A673 (cell line): ENCODE measurements around the gene FBXO21. TPM values are rescaled to one million over a fixed set of nuclear protein-coding genes. Genes with fewer than 3 reads are reported as not detected.
A peak's percentile ranks its signal among the peaks of the same experiment; 100 is the strongest.

Source experiments
- BruUV-seq: library from RNA; stranded (reverse); fragments of 400-500 nt; replicated peaks from 2 replicates; lab custom pipeline; 2021; lab: Mats Ljungman, UMichigan
- CTCF ChIA-PET: fragments of 300-600 bp; sonication (Branson Sonifier 250); formaldehyde crosslinking; loops from one replicate; lab custom pipeline; 2022; ENCODE audit warnings: antibody characterized with exemption; lab: Charles Lee
- POLR2A ChIA-PET: fragments of 300-600 bp; sonication (Branson Sonifier 250); formaldehyde crosslinking; loops from one replicate; lab custom pipeline; 2022; ENCODE audit warnings: antibody characterized with exemption; ENCODE audit not compliant: low non-redundant PET; lab: Charles Lee
- DNase-seq: peaks from one replicate; pipeline ENCODE4 v3.0.0-alpha.2; 2015; ENCODE audit warnings: low spot score
- H3K27ac ChIP-seq: fragments of 200-600 bp; sonication (generic); 2 replicates; pipeline ENCODE4 v1.5.1; 2016; ENCODE audit warnings: mixed run types, low read depth, mild to moderate bottlenecking, mixed read lengths, antibody characterized with exemption, low read length; ENCODE audit not compliant: poor library complexity, severe bottlenecking
- H3K27me3 ChIP-seq: fragments of 200-600 bp; sonication (generic); replicated peaks from 2 replicates; pipeline ENCODE4 v1.6.1; 2017; ENCODE audit warnings: mixed run types, low read depth, mild to moderate bottlenecking, mixed read lengths, antibody characterized with exemption, low read length; ENCODE audit not compliant: insufficient read depth, poor library complexity
- H3K36me3 ChIP-seq: fragments of 200-600 bp; sonication (generic); 2 replicates; pipeline ENCODE4 v1.6.1; 2016; ENCODE audit warnings: mixed run types, mild to moderate bottlenecking, mixed read lengths, antibody characterized with exemption, low read length; ENCODE audit not compliant: insufficient read depth, poor library complexity, severe bottlenecking
- H3K4me1 ChIP-seq: fragments of 200-600 bp; sonication (generic); 2 replicates; pipeline ENCODE4 v1.6.1; 2017; ENCODE audit warnings: mixed run types, mild to moderate bottlenecking, mixed read lengths, antibody characterized with exemption, low read length; ENCODE audit not compliant: insufficient read depth, poor library complexity, severe bottlenecking
- H3K4me3 ChIP-seq: fragments of 200-600 bp; sonication (generic); 2 replicates; pipeline ENCODE4 v1.5.1; 2016; ENCODE audit warnings: low read depth, mixed run types, mild to moderate bottlenecking, mixed read lengths, low read length; ENCODE audit not compliant: poor library complexity, severe bottlenecking
- H3K9me3 ChIP-seq: fragments of 200-600 bp; sonication (generic); 2 replicates; pipeline ENCODE4 v1.6.1; 2016; ENCODE audit warnings: mixed run types, low read depth, mild to moderate bottlenecking, mixed read lengths, antibody characterized with exemption, low read length; ENCODE audit not compliant: poor library complexity, severe bottlenecking
- CTCF ChIP-seq: fragments of 300-800, 200-600 bp; sonication (generic); conservative IDR thresholded peaks from 2 replicates; pipeline ENCODE4 v1.5.1; 2017; ENCODE audit warnings: low read depth, mild to moderate bottlenecking, antibody characterized with exemption, low read length, moderate library complexity, mixed read lengths
- EZH2 ChIP-seq: fragments of 200-600 bp; sonication (generic); IDR thresholded peaks from 2 replicates; pipeline ENCODE4 v1.6.1; 2017; ENCODE audit warnings: borderline replicate concordance, low read depth, mild to moderate bottlenecking, mixed read lengths, antibody characterized with exemption, low read length; ENCODE audit not compliant: poor library complexity, severe bottlenecking
- intact Hi-C: fragments of 100-400 bp; cut with micrococcal nuclease; formaldehyde crosslinking; loops from one replicate; pipeline ENCODE4 v1.10.0; 2022; ENCODE audit not compliant: unreplicated experiment
- total RNA-seq: library from RNA; stranded (reverse); gene quantifications from 2 replicates; pipeline ENCODE4 v1.2.3, GENCODE V29; 2021

Gene FBXO21
- total RNA-seq, 1 experiment from 2014 or later, result 45.4 TPM

GRCh38 chr12:117189725-117190209 lies 503 bp downstream of the FBXO21 start:
- ChIA-PET CTCF (no interaction called here), POLR2A (no interaction called here)
- Histone ChIP-seq H3K27ac (peak overlapping the region; percentile 49), H3K36me3 (peaks cover 12% of the 10 kb centered on the region), H3K4me3 (peak overlapping the region; percentile 87), H3K4me1 (no peaks in the 10 kb centered on the region), H3K27me3 (peaks cover 3% of the 10 kb centered on the region), H3K9me3 (no peaks in the 10 kb centered on the region)
- intact Hi-C loops, result no loop called here
- DNase-seq, result peak; percentile 56
- no TSS peak for BruUV-seq
- TF ChIP-seq EZH2, result no peak
- TF ChIP-seq CTCF, result no peak

GRCh38 chr12:117188961-117189724 lies 1.1 kb downstream of the FBXO21 start:
- peak overlapping the region; percentile 49 for H3K27ac ChIP-seq
- POLR2A ChIA-PET, result no interaction called here

GRCh38 chr12:117188121-117188665 lies 2.1 kb downstream of the FBXO21 start:
- Histone ChIP-seq H3K4me3 (no peak overlapping the region), H3K27ac (no peak overlapping the region), H3K36me3 (peaks cover 28% of the 10 kb centered on the region), H3K9me3 (no peaks in the 10 kb centered on the region), H3K4me1 (no peaks in the 10 kb centered on the region), H3K27me3 (peaks cover 3% of the 10 kb centered on the region)
- no peak for DNase-seq
- intact Hi-C loops, result no loop called here
- TSS peak; percentile 66 for BruUV-seq
- no peak for TF ChIP-seq EZH2
- no peak for TF ChIP-seq CTCF
- CTCF ChIA-PET, result no interaction called here
- POLR2A ChIA-PET, result no interaction called here

More at GRCh38 chr12:117188961-117189724, 1.1 kb downstream of the FBXO21 start:
- DNase-seq, result peak; percentile 22
- Histone ChIP-seq H3K36me3 (peaks cover 18% of the 10 kb centered on the region), H3K9me3 (no peaks in the 10 kb centered on the region), H3K4me3 (peak overlapping the region; percentile 87), H3K4me1 (no peaks in the 10 kb centered on the region), H3K27me3 (peaks cover 3% of the 10 kb centered on the region)
- TF ChIP-seq CTCF (no peak), EZH2 (no peak)
- CTCF ChIA-PET, result no interaction called here
- intact Hi-C loops, result no loop called here
- BruUV-seq, result no TSS peak
